Progenitor cell of endocrine pancreas (in vitro differentiated cells): ENCODE measurements around the gene SYNE2. TPM values are rescaled to one million over a fixed set of nuclear protein-coding genes. Genes with fewer than 3 reads are reported as not detected.

Experiments used
- DNase-seq: peaks from one replicate; pipeline ENCODE4 v3.0.0; 2021; ENCODE audit warnings: low spot score; ENCODE audit not compliant: unreplicated experiment
- H3K27ac Mint-ChIP-seq: 2 replicates; pipeline ENCODE4 v1.8.0; 2021; ENCODE audit warnings: mild to moderate bottlenecking, moderate library complexity, mixed read lengths
- H3K27me3 Mint-ChIP-seq: 2 replicates; pipeline ENCODE4 v1.8.0; 2021; ENCODE audit warnings: mixed read lengths
- H3K36me3 Mint-ChIP-seq: 2 replicates; pipeline ENCODE4 v1.8.0; 2022; ENCODE audit warnings: mixed read lengths; ENCODE audit not compliant: insufficient read depth
- H3K4me1 Mint-ChIP-seq: 2 replicates; pipeline ENCODE4 v1.8.0; 2021; ENCODE audit warnings: low read depth, mixed read lengths
- H3K4me3 Mint-ChIP-seq: 2 replicates; pipeline ENCODE4 v1.8.0; 2021; ENCODE audit warnings: low read depth, mild to moderate bottlenecking, moderate library complexity, mixed read lengths
- H3K9me3 Mint-ChIP-seq: 2 replicates; pipeline ENCODE4 v1.8.0; 2021; ENCODE audit warnings: low read depth, mixed read lengths
- CTCF ChIP-seq: fragments of 200-600 bp; sonication (generic); IDR thresholded peaks from one replicate; pipeline ENCODE4 v1.5.0; 2021; ENCODE audit warnings: antibody characterized with exemption, mild to moderate bottlenecking; ENCODE audit not compliant: unreplicated experiment
- total RNA-seq: library from RNA; stranded (reverse); gene quantifications from 2 replicates; pipeline ENCODE4 v1.2.1, GENCODE V29; 2021

SYNE2 gene
- total RNA-seq, 1 donor from 2014 or later: 108 TPM

GRCh38 chr14:63939006-63939270 lies 86.1 kb downstream of the SYNE2 start:
- Mint-ChIP-seq H3K27me3 (no peaks in the 10 kb centered on the region), H3K36me3 (peaks cover 7% of the 10 kb centered on the region), H3K9me3 (no peaks in the 10 kb centered on the region), H3K4me3 (no peak overlapping the region), H3K4me1 (no peaks in the 10 kb centered on the region), H3K27ac (no peak overlapping the region)
- no peak for TF ChIP-seq CTCF
- DNase-seq: no peak

GRCh38 chr14:63940387-63940786 lies 87.6 kb downstream of the SYNE2 start:
- no peaks in the 10 kb centered on the region for H3K27me3 Mint-ChIP-seq
- H3K4me3 Mint-ChIP-seq: no peak overlapping the region
- no peaks in the 10 kb centered on the region for H3K9me3 Mint-ChIP-seq
- no peak for TF ChIP-seq CTCF
- H3K4me1 Mint-ChIP-seq: no peaks in the 10 kb centered on the region
- no peak for DNase-seq
- H3K36me3 Mint-ChIP-seq: peaks cover 9% of the 10 kb centered on the region
- no peak overlapping the region for H3K27ac Mint-ChIP-seq

DNA sequence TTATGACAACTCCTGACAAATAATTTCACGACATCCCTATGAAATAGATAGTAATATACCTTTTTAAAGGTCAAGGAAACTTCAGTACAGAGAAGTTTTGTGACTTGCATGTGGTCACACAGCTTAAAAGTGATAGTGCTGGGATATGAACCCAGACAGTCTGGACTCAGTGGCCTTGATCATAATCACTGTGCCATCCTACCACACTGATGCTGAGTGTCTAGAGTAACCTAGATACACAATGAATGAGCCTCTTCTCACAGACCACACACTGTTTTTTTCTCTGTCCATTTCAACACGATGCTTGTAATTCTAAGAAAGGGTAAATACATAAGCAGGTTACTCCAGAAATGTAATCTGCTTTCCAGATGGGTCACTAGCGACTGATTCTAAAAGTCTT lies 88.2 kb downstream of the SYNE2 start:
- Mint-ChIP-seq H3K4me3 (no peak overlapping the region), H3K4me1 (no peaks in the 10 kb centered on the region), H3K27ac (peak overlapping the region; percentile 56), H3K36me3 (peaks cover 9% of the 10 kb centered on the region), H3K9me3 (no peaks in the 10 kb centered on the region), H3K27me3 (no peaks in the 10 kb centered on the region)
- no peak for TF ChIP-seq CTCF
- no peak for DNase-seq

- Mint-ChIP-seq H3K9me3 (no peaks in the 10 kb centered on the region), H3K27me3 (no peaks in the 10 kb centered on the region), H3K4me3 (no peak overlapping the region), H3K4me1 (no peaks in the 10 kb centered on the region), H3K27ac (no peak overlapping the region), H3K36me3 (peaks cover 9% of the 10 kb centered on the region)
- no peak for TF ChIP-seq CTCF
- no peak for DNase-seq
Observed at GRCh38 chr14:63949696-63950095, 96.9 kb downstream of the SYNE2 start.

- Mint-ChIP-seq H3K27me3 (no peaks in the 10 kb centered on the region), H3K4me1 (no peaks in the 10 kb centered on the region), H3K36me3 (peaks cover 6% of the 10 kb centered on the region), H3K27ac (no peak overlapping the region), H3K4me3 (no peak overlapping the region), H3K9me3 (no peaks in the 10 kb centered on the region)
- TF ChIP-seq CTCF: no peak
- no peak for DNase-seq
Observed at GRCh38 chr14:63951021-63951420, 98.2 kb downstream of the SYNE2 start.
